HepG2 (cell line): ENCODE results near the gene ZMAT2. TPM values are rescaled to one million over a fixed set of nuclear protein-coding genes. Genes with fewer than 3 reads are reported as not detected.

Experiments
- AKAP8 ChIP-seq: sonication (generic); formaldehyde crosslinking; IDR thresholded peaks from 2 replicates; pipeline ENCODE4 v1.5.1; 2020; ENCODE audit warnings: mild to moderate bottlenecking, missing genetic modification reagents
- BCL3 ChIP-seq: sonication (generic); formaldehyde crosslinking; IDR thresholded peaks from 2 replicates; pipeline ENCODE4 v1.5.1; 2020; ENCODE audit warnings: mild to moderate bottlenecking, missing genetic modification reagents, moderate library complexity
- CSRNP2 ChIP-seq: sonication (generic); formaldehyde crosslinking; conservative IDR thresholded peaks from 2 replicates; pipeline ENCODE4 v1.8.0; 2022; ENCODE audit warnings: low read depth, missing genetic modification reagents
- FLYWCH1 ChIP-seq: sonication (generic); formaldehyde crosslinking; IDR thresholded peaks from 2 replicates; pipeline ENCODE4 v1.8.1; 2023; ENCODE audit warnings: mild to moderate bottlenecking, missing genetic modification reagents
- FOXO1 ChIP-seq: sonication (generic); formaldehyde crosslinking; IDR thresholded peaks from 2 replicates; pipeline ENCODE4 v1.4.0; 2020; ENCODE audit warnings: missing genetic modification reagents
- HMGXB3 ChIP-seq: sonication (generic); formaldehyde crosslinking; IDR thresholded peaks from 2 replicates; pipeline ENCODE4 v1.4.0; 2020; ENCODE audit warnings: missing genetic modification reagents, borderline replicate concordance
- MTERF4 ChIP-seq: sonication (generic); formaldehyde crosslinking; IDR thresholded peaks from 2 replicates; pipeline ENCODE4 v1.8.0; 2023; ENCODE audit warnings: mild to moderate bottlenecking, missing genetic modification reagents
- NR2F6 ChIP-seq, 2 experiments: IDR thresholded peaks; 2 replicates each; pipeline ENCODE4 v1.6.1; 2016; ENCODE audit warnings: antibody characterized with exemption in 1 of 2, mild to moderate bottlenecking in 1 of 2
- PBX2 ChIP-seq: IDR thresholded peaks from 2 replicates; pipeline ENCODE4 v1.6.1; 2016; ENCODE audit warnings: control low read depth
- SATB2 ChIP-seq: sonication (generic); formaldehyde crosslinking; IDR thresholded peaks from 2 replicates; pipeline ENCODE4 v1.5.0; 2020; ENCODE audit warnings: missing genetic modification reagents
- SETDB1 ChIP-seq: sonication (generic); formaldehyde crosslinking; IDR thresholded peaks from 2 replicates; pipeline ENCODE4 v1.5.1; 2020; ENCODE audit warnings: missing genetic modification reagents, mild to moderate bottlenecking, borderline replicate concordance
- ZBTB26 ChIP-seq: IDR thresholded peaks from 2 replicates; pipeline ENCODE4 v1.6.1; 2016; ENCODE audit warnings: missing compliant biosample characterization, missing genetic modification reagents, borderline replicate concordance
- ZEB1 ChIP-seq: IDR thresholded peaks from 2 replicates; pipeline ENCODE4 v1.6.1; 2012; ENCODE audit warnings: mild to moderate bottlenecking, low read depth, inconsistent platforms; ENCODE audit not compliant: insufficient replicate concordance
- ZNF543 ChIP-seq: sonication (generic); formaldehyde crosslinking; IDR thresholded peaks from 2 replicates; pipeline ENCODE4 v1.4.0; 2020; ENCODE audit warnings: mild to moderate bottlenecking, missing genetic modification reagents
- ZNF713 ChIP-seq: sonication (generic); formaldehyde crosslinking; IDR thresholded peaks from 2 replicates; pipeline ENCODE4 v1.4.0; 2020; ENCODE audit warnings: mild to moderate bottlenecking, missing genetic modification reagents
- ZNF724P ChIP-seq: sonication (generic); formaldehyde crosslinking; IDR thresholded peaks from 2 replicates; pipeline ENCODE4 v1.8.0; 2022; ENCODE audit warnings: missing genetic modification reagents, borderline replicate concordance
- polyA plus RNA-seq, 8 experiments: library from polyadenylated mRNA; depleted of rRNA in 3 of 8; stranded (reverse) in 7 of 8; unstranded in 1 of 8; fragments of >200 nt; fragmentation: Illumina TruSeq in 4 of 8; extraction: Trizol in 4 of 8; gene quantifications; 2 replicates each; pipeline versions ENCODE4 v1.2.1 to v1.2.3, GENCODE V29; 2011 to 2016; ENCODE audit warnings: low read depth in 4 of 8, missing spikeins in 1 of 8, mixed read lengths in 1 of 8; ENCODE audit not compliant: insufficient read depth in 1 of 8
- total RNA-seq, 5 experiments: library from RNA; depleted of rRNA; stranded (reverse); fragments of >200 nt; fragmentation: Illumina TruSeq; extraction: Trizol; gene quantifications; 2 replicates each; pipeline ENCODE4 v1.2.3, GENCODE V29; 2016; ENCODE audit warnings: low read depth in 1 of 5

ZMAT2 gene
- total and polyA plus RNA-seq, 2 of the 13 experiments (the other 11 are each of a cell fraction or from before 2014, with no cell fraction given), result 35.4 to 92.8 TPM

- no peak for TF ChIP-seq SETDB1 (CRISPR knock-in tag)
- no peak for TF ChIP-seq PBX2
- TF ChIP-seq ZNF724P (CRISPR knock-in tag), result peak; percentile 79; the same call in 1 of the 2 replicates
- peak; percentile 96; the same call in 1 of the 2 replicates for TF ChIP-seq MTERF4 (CRISPR knock-in tag)
- TF ChIP-seq ZNF543 (CRISPR knock-in tag), result no peak
- TF ChIP-seq FLYWCH1 (CRISPR knock-in tag), result no peak
- no peak; the same call in 1 of the 2 replicates for TF ChIP-seq BCL3
- TF ChIP-seq CSRNP2 (CRISPR knock-in tag), result no peak
- no peak for TF ChIP-seq ZNF713 (CRISPR knock-in tag)
- TF ChIP-seq HMGXB3 (CRISPR knock-in tag), result peak; percentile 86; the same call in 1 of the 2 replicates
- no peak for TF ChIP-seq AKAP8
- TF ChIP-seq ZEB1, result peak; percentile 50
- no peak for TF ChIP-seq NR2F6 (IDR thresholded peaks at IDR 0.05)
- no peak; the same call in 1 of the 2 replicates for TF ChIP-seq NR2F6 (CRISPR knock-in tag; IDR thresholded peaks at IDR 0.05)
- TF ChIP-seq FOXO1 (CRISPR knock-in tag), result peak; percentile 24
- TF ChIP-seq SATB2, result no peak
- TF ChIP-seq ZBTB26, result peak; percentile 29
Measured at GRCh38 chr5:140690941-140691924, 9.0 kb upstream of the ZMAT2 start, which contains the start of the genes HARS1 and HARS2 (continued).
